Sciatic nerve (tissue), 2 donors: ENCODE data around the gene COL6A1. TPM values are rescaled to one million over a fixed set of nuclear protein-coding genes. Genes with fewer than 3 reads are reported as not detected.
A peak's percentile ranks its signal among the peaks of the same experiment; 100 is the strongest.
"Not testable (repeated sequence)": the region's sequence is repeated elsewhere in the genome, so short reads cannot be mapped to it uniquely, and the experiment has no call there.

Experiments
- ATAC-seq: fragments of 200-7000 bp; cut with Tn5 transposase; one replicate; pipeline ENCODE4 v1.9.1; 2020; ENCODE audit warnings: mild to moderate bottlenecking, moderate library complexity
- DNase-seq: peaks from one replicate; pipeline ENCODE4 v3.0.0-alpha.2; 2020; ENCODE audit warnings: low spot score
- intact Hi-C: fragments of 100-400 bp; cut with DNase I; formaldehyde crosslinking; loops from one replicate; pipeline ENCODE4 v1.14.2; 2022
- total RNA-seq: library from RNA; stranded (reverse); fragmentation: NEBNext Ultra II Directional; extraction: Animal tissue kit (Norgen Biotek cat#: 25700); gene quantifications from one replicate; pipeline ENCODE4 v1.2.1, GENCODE V29; 2021
- donor health status: DM: no; HTN: no; CAD: no.
- donor health status: DM: no; HTN: no; CAD: no.

Gene COL6A1
- total RNA-seq, 1 donor from 2014 or later: 247 TPM

- intact Hi-C loops: no loop called here
- DNase-seq (no peak), ATAC-seq (no peak)
Measured at GRCh38 chr21:45945066-45945867, 36.3 kb upstream of the COL6A1 start.

DNA sequence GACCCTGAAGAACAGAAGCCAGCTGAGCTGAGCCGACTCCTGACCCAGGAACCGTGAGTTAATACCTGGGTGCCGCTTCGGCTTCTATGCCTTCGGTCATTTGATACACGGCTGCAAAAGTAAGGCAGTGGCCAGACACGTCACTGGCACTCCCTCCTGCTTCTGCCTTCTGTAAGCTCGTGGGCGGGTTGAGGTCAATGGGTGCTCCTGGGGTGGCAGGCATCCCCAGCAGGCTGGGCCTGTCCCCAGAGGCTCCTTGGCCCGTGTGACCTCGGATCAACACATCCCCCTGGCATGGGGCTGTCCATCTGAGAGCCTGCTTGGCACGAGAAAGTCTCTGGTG lies 35.7 kb upstream of the COL6A1 start:
- intact Hi-C loops: no loop called here
- DNase-seq: no peak
- no peak for ATAC-seq

DNA sequence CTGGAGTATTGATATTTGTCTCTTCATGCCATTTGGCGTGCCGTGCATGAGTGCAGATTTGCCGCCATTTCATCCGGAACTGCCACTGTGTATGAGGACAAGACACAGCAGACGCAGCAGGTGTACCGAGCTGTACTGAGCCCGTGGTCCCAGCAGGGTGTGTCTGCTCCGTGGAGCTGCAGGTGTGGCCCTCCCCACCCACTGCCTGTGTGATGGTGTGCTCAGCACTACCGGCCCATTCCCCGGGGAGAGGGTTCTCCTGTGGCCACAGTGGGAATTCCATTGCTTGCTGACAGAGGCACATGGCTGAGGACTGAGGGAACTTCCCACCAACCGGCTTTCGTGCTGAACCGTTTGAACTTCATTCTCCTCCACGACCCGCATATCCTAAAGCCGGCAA lies 34.3 kb upstream of the COL6A1 start:
- intact Hi-C loops: no loop called here
- ATAC-seq (no peak), DNase-seq (no peak)

DNA sequence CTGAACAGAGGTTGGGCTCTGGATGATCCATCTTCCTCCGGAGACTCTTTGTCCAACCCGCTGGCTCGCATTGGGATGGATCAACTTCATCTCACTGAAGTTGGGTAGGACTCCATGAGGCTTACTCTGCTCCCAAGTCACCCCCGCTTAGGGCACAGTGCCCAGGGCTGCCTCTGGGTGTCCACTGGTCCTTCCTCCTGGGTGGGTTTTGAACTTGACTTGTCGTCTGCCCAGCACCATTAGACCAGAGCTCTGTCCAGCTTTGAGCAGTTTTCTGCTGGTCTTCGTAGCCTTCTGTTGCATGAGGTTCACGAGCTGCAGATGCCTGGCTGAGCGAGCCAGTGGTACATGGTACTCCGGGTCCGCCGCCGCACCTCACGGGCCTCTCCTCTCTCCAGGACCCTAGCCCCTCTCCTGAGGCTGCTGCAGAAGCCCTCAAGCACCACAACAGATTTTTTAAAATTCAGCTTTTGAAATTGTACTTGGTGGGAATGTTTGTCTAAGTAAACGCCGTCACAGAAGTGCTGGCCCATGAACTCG lies 33.8 kb upstream of the COL6A1 start:
- no peak for ATAC-seq
- no peak for DNase-seq
- intact Hi-C loops: no loop called here

DNA sequence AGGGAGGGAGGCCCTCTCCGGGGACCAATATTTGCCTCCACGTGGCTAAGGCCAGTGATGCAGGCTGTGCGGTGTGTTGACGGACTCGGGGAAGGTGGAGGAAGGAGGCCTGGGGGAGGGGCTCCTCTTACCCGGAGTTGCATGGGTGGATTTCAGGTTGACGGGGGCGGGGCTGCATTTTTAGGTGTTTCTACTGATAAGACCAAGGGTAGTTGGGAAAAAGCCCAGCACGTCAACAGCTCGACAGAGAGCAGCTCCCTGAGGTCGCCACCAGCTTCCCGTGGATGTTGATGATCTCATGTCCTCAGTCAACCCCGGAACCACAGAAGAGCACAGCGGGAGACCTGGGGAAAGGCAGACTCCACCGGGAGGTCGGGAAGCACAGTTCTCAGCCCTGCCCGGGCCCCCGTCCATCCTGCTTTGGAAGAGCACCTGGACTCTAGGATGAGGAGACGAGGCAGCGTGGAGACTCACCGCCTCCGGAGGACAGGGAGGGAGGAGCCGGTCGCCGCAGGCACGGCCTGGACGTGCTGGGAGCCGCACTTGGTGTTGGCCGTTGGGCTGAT lies 32.9 kb upstream of the COL6A1 start:
- intact Hi-C loops: no loop called here
- ATAC-seq (no peak), DNase-seq (no peak)

- DNase-seq: no peak
- peak; percentile 7 for ATAC-seq
- intact Hi-C loops: no loop called here
Measured at GRCh38 chr21:45949928-45950739, 31.4 kb upstream of the COL6A1 start.

- ATAC-seq (peak; percentile 45), DNase-seq (no peak)
- intact Hi-C loops: no loop called here
Measured at GRCh38 chr21:45950740-45951515, 30.6 kb upstream of the COL6A1 start.

- no peak for DNase-seq
- intact Hi-C loops: no loop called here
Measured at GRCh38 chr21:45951676-45952075, 29.9 kb upstream of the COL6A1 start.

GRCh38 chr21:45952527-45952926 lies 29.0 kb upstream of the COL6A1 start:
- intact Hi-C loops, ATAC-seq, DNase-seq: not testable (repeated sequence)

More at GRCh38 chr21:45951676-45952075, 29.9 kb upstream of the COL6A1 start:
- no peak for ATAC-seq

DNA sequence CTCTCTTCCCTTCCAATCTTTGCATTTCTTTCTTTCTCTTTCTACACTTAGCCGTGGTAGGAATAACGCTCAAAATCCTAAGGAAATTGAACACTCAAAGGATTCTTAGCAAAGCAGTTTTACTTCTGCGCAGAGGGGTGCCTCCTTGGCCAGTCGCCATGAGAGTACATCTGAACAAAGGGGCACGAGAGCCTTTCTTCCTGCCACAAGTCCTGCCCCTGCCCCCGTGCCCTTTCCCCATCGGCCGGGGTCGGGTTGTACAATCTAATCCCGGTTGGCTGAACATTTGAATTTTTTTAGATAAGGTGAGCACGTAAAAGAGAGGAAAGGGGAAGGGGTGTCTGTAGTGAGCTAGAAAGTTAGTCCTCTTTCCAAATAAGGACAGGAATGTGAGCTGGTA lies 28.6 kb upstream of the COL6A1 start:
- DNase-seq: no peak
- intact Hi-C loops: no loop called here
- no peak for ATAC-seq

DNA sequence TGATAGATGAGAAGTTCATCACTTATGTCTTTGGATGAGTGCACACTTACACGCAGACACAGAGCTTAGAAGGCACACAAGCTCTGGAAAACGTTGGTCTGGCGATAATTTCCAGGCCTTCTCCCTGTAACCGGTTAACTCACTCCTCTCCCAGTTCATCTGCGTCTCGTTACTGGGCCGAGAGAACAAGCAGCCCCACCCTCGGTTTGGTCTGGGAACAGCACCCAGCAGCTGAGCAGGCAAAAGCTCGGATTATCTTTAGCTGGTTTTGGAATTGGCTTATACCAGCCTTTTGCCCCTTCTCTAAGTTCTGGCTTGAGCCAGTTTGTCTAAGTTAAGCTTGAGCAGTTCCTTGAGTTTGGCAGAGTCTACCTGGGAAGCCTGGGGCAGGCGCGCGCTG lies 27.3 kb upstream of the COL6A1 start:
- peak; percentile 37 for ATAC-seq
- DNase-seq: no peak
- intact Hi-C loops: no loop called here

- intact Hi-C loops: no loop called here
- ATAC-seq (no peak), DNase-seq (no peak)
Measured at GRCh38 chr21:45954921-45955320, 26.6 kb upstream of the COL6A1 start.

DNA sequence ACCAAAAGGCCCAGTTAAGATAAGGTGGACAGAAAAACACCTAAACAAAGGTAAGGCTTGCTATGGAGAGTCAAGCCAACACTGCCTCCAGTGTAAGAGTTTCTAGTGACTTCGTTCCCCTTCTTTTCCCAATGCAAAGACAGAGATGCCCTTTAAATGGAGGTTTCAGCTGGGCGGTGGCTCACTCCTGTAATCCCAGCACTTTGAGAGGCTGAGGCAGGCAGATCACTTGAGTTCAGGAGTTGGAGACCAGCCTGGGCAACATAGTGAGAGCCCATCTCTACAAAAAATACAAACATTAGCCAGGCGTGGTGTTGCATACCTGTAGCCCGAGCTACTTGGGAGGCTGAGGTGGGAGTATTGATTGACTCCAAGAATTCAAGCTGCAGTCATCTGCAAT lies 24.0 kb upstream of the COL6A1 start:
- intact Hi-C loops: no loop called here
- peak; percentile 11 for ATAC-seq
- no peak for DNase-seq

DNA sequence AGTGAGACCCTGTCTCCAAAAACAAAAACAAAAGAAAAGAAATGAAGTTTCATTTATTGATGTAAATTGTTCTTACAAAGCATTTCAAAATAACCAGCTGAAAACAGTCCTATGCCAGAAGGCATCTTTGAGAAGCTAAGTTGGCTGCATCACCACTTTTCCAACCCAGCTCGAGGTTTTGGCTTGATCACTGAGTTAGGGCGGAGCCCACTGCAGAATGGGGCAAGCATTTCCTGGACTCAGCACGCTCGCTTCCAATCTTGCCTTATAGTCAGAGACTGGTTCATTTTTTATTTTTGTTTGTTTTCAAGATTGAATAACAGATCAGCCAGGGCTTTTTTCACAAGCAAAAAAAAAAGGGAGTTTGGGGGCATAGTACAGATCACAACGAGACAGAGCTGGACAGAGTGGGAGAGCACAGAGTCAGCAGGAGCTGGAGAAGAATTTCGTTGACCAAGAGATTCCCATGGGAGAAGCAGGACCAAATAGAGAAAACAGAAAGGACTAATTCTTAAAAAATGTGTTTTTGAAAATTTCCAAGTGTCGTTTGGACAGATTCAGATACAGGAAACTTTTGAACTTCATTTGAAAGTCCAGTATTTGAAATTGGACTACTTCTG lies 23.5 kb upstream of the COL6A1 start:
- DNase-seq: no peak
- intact Hi-C loops: no loop called here

DNA sequence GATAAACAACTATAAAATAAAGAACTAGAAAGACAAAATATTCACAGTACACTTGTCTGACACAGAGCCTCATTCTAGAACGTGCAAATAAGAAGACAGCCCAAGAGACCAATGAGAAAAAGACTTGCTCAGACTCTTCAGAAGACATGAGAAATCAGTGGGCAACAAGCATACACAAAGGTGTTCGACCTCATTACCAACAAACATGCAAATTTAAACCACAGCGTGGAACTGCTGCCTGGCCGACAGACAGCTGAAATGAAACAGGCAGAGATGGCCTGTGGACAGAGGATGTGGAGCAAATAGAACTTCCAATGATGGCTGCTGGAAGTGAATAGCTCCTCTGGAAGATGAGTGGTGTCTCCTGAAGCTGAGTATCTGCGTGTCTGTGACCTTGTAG lies 22.4 kb upstream of the COL6A1 start:
- ATAC-seq: no peak
- DNase-seq: no peak
- intact Hi-C loops: no loop called here

More for the DNA sequence above, 23.5 kb upstream of the COL6A1 start:
- ATAC-seq: peak; percentile 88

DNA sequence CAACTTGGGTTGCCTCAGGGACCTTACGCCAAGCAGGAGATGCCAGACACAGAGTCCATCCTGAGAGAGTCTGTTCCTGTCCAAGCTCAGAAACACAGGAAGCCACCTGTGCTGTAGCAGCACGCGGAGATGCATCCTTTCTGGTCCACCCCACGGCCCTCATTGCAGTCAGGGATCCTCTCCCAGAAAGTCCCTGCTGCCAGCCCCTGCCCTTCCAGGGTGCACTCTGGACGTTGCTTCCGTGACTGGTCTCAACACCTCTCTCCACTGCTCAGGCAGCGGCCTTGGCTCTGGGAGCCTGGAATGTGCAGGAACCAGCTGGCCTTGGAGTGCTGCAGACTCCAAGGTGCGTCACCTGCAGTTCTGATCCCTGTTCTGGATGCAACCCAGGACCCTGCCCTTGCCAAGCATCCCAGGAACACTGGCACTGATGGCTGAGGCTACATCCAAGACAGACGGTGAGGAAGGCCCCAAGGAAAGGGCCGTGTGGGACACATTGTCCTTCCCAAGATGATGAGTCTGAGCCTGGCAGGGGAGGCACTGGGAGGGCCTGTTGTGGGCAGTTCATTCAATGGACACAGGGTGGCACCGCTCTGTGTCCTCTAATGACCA lies 21.7 kb upstream of the COL6A1 start:
- intact Hi-C loops: no loop called here
- DNase-seq (no peak), ATAC-seq (no peak)

DNA sequence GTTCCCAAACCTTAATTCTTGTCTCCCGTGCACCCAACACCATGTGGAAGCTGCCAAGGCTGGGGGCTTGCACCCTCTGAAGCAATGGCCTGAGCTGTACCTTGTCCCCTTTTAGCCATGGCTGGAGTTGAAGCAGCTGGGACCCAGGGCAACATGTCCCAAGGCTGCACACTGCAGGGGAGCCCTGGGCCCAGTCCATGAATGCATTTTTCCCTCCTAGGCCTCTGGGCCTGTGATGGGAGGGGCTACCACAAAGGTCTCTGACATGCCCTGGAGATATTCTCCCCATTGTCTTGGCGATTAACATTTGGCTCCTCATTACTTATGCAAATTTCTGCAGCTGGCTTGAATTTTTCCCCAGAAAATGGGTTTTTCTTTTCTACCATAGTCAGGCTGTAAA lies 20.2 kb upstream of the COL6A1 start:
- DNase-seq, intact Hi-C loops, ATAC-seq: not testable (repeated sequence)

DNA sequence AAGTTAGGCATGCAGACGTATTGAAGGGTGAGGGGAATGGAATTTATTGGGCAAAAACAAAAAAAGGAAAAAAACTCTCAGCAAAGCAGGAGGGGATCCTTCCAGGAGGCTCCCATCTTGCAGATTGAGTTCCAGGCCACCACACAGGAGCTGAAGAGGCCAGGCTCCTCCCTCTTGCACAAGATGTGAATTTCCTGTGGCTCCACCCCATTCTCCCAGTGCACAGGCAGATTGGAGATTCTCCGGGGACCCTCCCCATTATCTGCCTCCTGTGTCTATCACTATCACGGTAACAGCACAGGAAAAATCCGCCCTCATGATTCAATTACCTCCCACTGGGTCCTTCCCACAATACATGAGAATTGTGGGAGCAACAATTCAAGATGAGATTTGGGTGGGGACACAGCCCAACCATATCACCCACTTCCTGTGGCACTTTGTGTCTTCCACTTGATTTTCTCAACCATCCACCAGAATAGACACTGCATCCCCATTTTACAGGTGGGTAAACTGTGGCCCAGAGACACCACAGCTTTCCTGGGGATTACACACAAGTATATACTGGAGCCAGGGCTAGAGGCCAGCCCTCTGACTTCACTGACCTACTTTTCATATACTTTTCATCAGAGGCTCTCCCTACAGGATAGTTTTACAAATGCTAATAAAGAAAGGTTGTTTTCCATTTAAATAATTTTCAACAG lies 18.9 kb upstream of the COL6A1 start:
- intact Hi-C loops: no loop called here

More for the DNA sequence above, 18.9 kb upstream of the COL6A1 start:
- ATAC-seq (no peak), DNase-seq (no peak)
